ENCODE measurements around the gene MN1.

Gene MN1

GRCh38 chr22:27709919-27710675 is 91.5 kb downstream of the MN1 start:
- DNase-seq, result no peak

- DNase-seq, result no peak
Observed at GRCh38 chr22:27706489-27706888, 95.1 kb downstream of the MN1 start.

GRCh38 chr22:27705408-27706080 is 96.0 kb downstream of the MN1 start:
- DNase-seq, result no peak

- DNase-seq, result no peak
Observed at GRCh38 chr22:27704581-27704980, 97.0 kb downstream of the MN1 start.

DNA sequence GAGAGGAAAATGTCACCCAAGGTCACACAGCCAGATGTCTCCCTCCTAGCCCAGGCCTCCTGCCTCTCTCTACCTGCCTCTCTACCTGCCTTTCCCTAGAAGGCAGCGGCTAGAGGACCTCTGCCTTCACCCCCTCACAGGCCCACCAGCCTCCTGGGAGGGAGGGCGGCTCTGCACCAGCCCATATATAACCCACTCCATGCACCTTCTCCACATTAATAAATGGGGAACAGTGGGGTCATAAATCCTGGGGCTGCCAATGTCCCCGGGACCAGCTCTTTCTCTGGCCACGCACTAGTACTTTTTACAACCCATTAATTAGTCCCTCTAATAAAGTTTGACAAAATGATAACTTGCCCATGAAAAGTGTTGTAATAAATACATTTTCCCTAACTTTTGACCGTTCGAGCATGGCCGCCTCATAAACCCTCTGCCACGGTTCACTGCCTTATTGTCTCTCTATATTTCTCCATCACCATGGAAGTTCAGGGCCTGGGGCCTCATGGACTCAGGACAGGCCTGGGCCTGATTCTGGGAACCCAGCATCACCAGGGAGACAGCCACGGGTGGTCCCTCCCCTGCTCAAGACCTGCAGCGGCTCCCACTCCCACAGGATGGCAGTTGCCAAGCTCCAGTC is 102.1 kb downstream of the MN1 start:
- DNase-seq, result no peak

DNA sequence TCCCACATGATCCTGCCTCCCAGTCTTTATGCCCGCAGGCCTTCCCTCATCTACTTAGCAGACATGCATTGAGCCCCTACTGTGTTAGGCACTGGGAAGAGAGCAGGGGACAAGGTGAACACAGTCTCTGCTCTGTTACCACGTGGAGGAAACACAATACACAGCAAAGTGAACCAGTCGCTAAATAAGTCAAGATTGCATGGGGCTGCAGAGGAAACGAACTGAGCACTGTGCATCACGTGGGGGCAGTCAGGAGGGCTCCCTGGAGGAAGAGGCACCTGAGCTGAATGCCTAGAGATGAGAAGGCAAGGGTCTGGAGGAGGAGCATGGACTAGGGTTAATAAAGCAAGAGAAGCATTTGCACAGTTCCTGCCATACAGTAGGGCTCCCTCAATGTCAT is 102.7 kb downstream of the MN1 start:
- DNase-seq, result no peak
